ENCODE results near the gene SLC25A51. TPM values are rescaled to one million over a fixed set of nuclear protein-coding genes. Genes with fewer than 3 reads are reported as not detected.
"Not testable (repeated sequence)": the region's sequence is repeated elsewhere in the genome, so short reads cannot be mapped to it uniquely, and the experiment has no call there.

Gene SLC25A51
- total RNA-seq, 1 experiment from 2014 or later, result 12.9 TPM

DNA sequence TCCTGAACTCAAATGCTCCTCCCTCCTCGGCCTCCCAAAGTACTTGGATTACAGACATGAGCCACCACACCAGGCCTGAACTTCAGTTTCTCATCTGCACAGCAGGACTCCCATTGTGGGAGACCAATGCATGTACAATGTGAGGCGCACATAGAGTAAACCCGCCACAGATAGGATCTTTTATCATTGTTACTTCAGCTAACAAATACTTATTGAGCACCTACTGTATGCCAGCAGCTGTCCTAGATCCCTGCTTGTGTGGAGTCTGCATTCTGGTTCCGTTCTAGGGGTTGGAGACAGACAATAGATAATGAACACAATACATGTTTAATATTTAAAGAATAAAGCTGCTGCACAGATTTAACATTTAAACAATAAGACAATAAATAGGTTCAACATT, 6.3 kb upstream of the SLC25A51 start:
- Histone ChIP-seq H3K14ac (ENCODE audit: insufficient read depth, low read length) (no peak overlapping the region), H3K4ac (ENCODE audit: low read depth, low read length) (no peak overlapping the region), H3K23me2 (ENCODE audit: insufficient read length, low read depth, low read length, poor library complexity, severe bottlenecking) (no peaks in the 10 kb centered on the region), H4K20me1 (ENCODE audit: control insufficient read depth, insufficient read depth, insufficient read length) (no peaks in the 10 kb centered on the region), H3K27me3 (ENCODE audit: insufficient read depth, low read length) (no peaks in the 10 kb centered on the region), H3K18ac (ENCODE audit: insufficient read length, low read depth, low read length) (no peak overlapping the region), H2BK20ac (ENCODE audit: low read depth, low read length, poor library complexity, severe bottlenecking) (no peak overlapping the region), H3K4me1 (ENCODE audit: insufficient read depth, low read length) (0 out of 2 replicates have a peak, but pooled peaks cover under 1% of the 10 kb centered on the region), H2BK5ac (ENCODE audit: insufficient read length, low read length) (no peak overlapping the region), H4K8ac (replicated peaks; ENCODE audit: insufficient read length, low read depth, low read length) (no peak overlapping the region), H4K5ac (ENCODE audit: insufficient read length, low read depth, low read length) (no peak overlapping the region), H3T11ph (ENCODE audit: low read length) (no peak overlapping the region), H3K79me1 (ENCODE audit: insufficient read depth, low read depth, low read length, poor library complexity, severe bottlenecking) (no peaks in the 10 kb centered on the region), H3K23ac (ENCODE audit: insufficient read length, low read depth, low read length) (no peak overlapping the region), H3K27ac (ENCODE audit: insufficient read length, low read depth, low read length) (no peak overlapping the region), H4K91ac (ENCODE audit: insufficient read length, low read depth, low read length) (no peak overlapping the region), H3K56ac (ENCODE audit: insufficient read length, low read depth, low read length) (no peak overlapping the region), H2AK5ac (ENCODE audit: insufficient read length, low read length) (no peak overlapping the region), H3K4me2 (ENCODE audit: insufficient read depth, insufficient read length, low read length) (no peak overlapping the region), H3K9ac (ENCODE audit: extremely low read depth, insufficient read length, low read length) (no peak overlapping the region), H2BK120ac (ENCODE audit: low read depth, low read length, poor library complexity, severe bottlenecking) (no peak overlapping the region), H3K79me2 (ENCODE audit: insufficient read depth, low read length) (no peaks in the 10 kb centered on the region), H2BK12ac (ENCODE audit: insufficient read length, low read depth, low read length) (no peak overlapping the region), H2AFZ (ENCODE audit: low read length) (no peak overlapping the region), H3K9me3 (ENCODE audit: control insufficient read depth, low read depth, low read length) (no peaks in the 10 kb centered on the region), H2BK15ac (ENCODE audit: low read depth, low read length) (no peak overlapping the region)
- TF ChIP-seq CTCF (conservative IDR thresholded peaks at IDR 0.05), result no peak
- Mint-ChIP-seq H3K4me3 (no peak overlapping the region), H3K4me1 (peaks cover 10 to 16% of the 10 kb centered on the region in 2 experiments), H3K9me3 (no peaks in the 10 kb centered on the region), H3K27ac (no peak overlapping the region), H3K36me3 (ENCODE audit: insufficient read depth in 1 of 3, low read depth in 3 of 3) (no peaks in the 10 kb centered on the region), H3K27me3 (ENCODE audit: low read depth) (peaks cover 21% of the 10 kb centered on the region)
- WGBS (ENCODE audit: extremely low coverage, insufficient read length, low lambda C conversion rate), result no CpG with 5 or more reads among the region's 4 CpGs
- no peak for DNase-seq

- DNase-seq; H4K8ac ChIP-seq (replicated peaks; ENCODE audit: insufficient read length, low read depth, low read length); H2BK20ac ChIP-seq (ENCODE audit: low read depth, low read length, poor library complexity, severe bottlenecking); H4K91ac ChIP-seq (ENCODE audit: insufficient read length, low read depth, low read length); H3K23me2 ChIP-seq (ENCODE audit: insufficient read length, low read depth, low read length, poor library complexity, severe bottlenecking); H3K27me3 ChIP-seq (ENCODE audit: insufficient read depth, low read length); H3K79me2 ChIP-seq (ENCODE audit: insufficient read depth, low read length); H3K27ac Mint-ChIP-seq; H3K14ac ChIP-seq (ENCODE audit: insufficient read depth, low read length); H3K9ac ChIP-seq (ENCODE audit: extremely low read depth, insufficient read length, low read length); H2BK12ac ChIP-seq (ENCODE audit: insufficient read length, low read depth, low read length); H3K56ac ChIP-seq (ENCODE audit: insufficient read length, low read depth, low read length); H3K9me3 ChIP-seq (ENCODE audit: control insufficient read depth, low read depth, low read length); H2BK15ac ChIP-seq (ENCODE audit: low read depth, low read length); H2AFZ ChIP-seq (ENCODE audit: low read length); H3K23ac ChIP-seq (ENCODE audit: insufficient read length, low read depth, low read length); H3K27ac ChIP-seq (ENCODE audit: insufficient read length, low read depth, low read length); H3K79me1 ChIP-seq (ENCODE audit: insufficient read depth, low read depth, low read length, poor library complexity, severe bottlenecking); H3K4me3 Mint-ChIP-seq; H3T11ph ChIP-seq (ENCODE audit: low read length); H3K36me3 Mint-ChIP-seq (ENCODE audit: insufficient read depth in 1 of 3, low read depth in 3 of 3); H3K18ac ChIP-seq (ENCODE audit: insufficient read length, low read depth, low read length); H3K4me1 ChIP-seq (ENCODE audit: insufficient read depth, low read length); H3K9me3 Mint-ChIP-seq; H3K4me2 ChIP-seq (ENCODE audit: insufficient read depth, insufficient read length, low read length); H4K5ac ChIP-seq (ENCODE audit: insufficient read length, low read depth, low read length); H3K4ac ChIP-seq (ENCODE audit: low read depth, low read length); H4K20me1 ChIP-seq (ENCODE audit: control insufficient read depth, insufficient read depth, insufficient read length); H2BK5ac ChIP-seq (ENCODE audit: insufficient read length, low read length); H2AK5ac ChIP-seq (ENCODE audit: insufficient read length, low read length); H2BK120ac ChIP-seq (ENCODE audit: low read depth, low read length, poor library complexity, severe bottlenecking): not testable (repeated sequence)
- peaks cover 25% of the 10 kb centered on the region for H3K27me3 Mint-ChIP-seq (ENCODE audit: low read depth)
- WGBS (ENCODE audit: extremely low coverage, insufficient read length, low lambda C conversion rate), result no CpG with 5 or more reads among the region's 5 CpGs
- H3K4me1 Mint-ChIP-seq, result peaks cover 11 to 16% of the 10 kb centered on the region in 2 experiments
Measured at GRCh38 chr9:37909836-37910235, 5.9 kb upstream of the SLC25A51 start.

Measured in H9 (cell line).